GM12891 (cell line): ENCODE measurements around the gene SCAP.

Experiments
- POLR2A ChIP-seq: IDR thresholded peaks from 2 replicates; pipeline ENCODE4 v1.6.1; 2011; ENCODE audit warnings: low read depth, low read length, control low read depth
- POLR2AphosphoS5 ChIP-seq: IDR thresholded peaks from 2 replicates; pipeline ENCODE4 v1.6.1; 2011; ENCODE audit warnings: low read depth, low read length, control low read depth
- POU2F2 ChIP-seq: IDR thresholded peaks from 2 replicates; pipeline ENCODE4 v1.6.1; 2011; ENCODE audit warnings: low read depth, mild to moderate bottlenecking, control low read depth, low read length, moderate library complexity
- SPI1 ChIP-seq: IDR thresholded peaks from 2 replicates; pipeline ENCODE4 v1.6.1; 2011; ENCODE audit warnings: low read depth, low read length, control low read depth
- TAF1 ChIP-seq: IDR thresholded peaks from 2 replicates; pipeline ENCODE4 v1.6.1; 2011; ENCODE audit warnings: low read depth, low read length, control low read depth

- TF ChIP-seq POLR2AphosphoS5 (no peak), SPI1 (no peak), POLR2A (no peak), TAF1 (no peak), POU2F2 (no peak)
Observed at GRCh38 chr3:47409688-47410416, 65.9 kb downstream of the SCAP start.
